ENCODE data around the gene ZNF205. TPM values are rescaled to one million over a fixed set of nuclear protein-coding genes. Genes with fewer than 3 reads are reported as not detected.

Gene ZNF205
- polyA plus RNA-seq, 3 donors, result 1.0 to 6.7 (median 1.3) TPM

DNA sequence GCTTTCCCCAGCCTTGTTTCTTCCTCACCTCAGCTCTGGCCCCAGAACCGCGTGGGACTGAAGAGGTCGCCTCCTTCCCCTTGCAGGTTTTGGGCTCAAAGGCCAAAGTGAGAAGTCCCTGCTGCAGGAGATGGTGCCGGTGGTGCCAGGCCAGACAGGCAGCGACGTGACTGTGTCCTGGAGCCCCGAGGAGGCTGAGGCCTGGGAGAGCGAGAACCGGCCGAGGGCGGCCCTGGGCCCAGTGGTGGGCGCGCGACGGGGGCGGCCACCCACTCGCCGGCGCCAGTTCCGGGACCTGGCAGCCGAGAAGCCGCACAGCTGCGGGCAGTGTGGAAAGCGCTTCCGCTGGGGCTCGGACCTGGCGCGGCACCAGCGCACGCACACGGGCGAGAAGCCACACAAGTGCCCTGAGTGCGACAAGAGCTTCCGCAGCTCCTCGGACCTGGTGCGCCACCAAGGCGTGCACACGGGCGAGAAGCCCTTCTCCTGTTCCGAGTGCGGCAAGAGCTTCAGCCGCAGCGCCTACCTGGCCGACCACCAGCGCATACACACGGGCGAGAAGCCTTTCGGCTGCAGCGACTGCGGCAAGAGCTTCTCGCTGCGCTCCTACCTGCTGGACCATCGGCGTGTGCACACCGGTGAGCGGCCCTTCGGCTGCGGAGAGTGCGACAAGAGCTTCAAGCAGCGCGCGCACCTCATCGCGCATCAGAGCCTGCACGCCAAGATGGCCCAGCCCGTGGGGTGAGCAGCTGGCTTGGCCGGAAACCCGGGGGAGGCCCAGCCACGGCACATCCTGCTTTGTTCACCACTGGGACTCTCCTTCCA is 28.4 kb downstream of the ZNF205 start:
- H3K27me3 ChIP-seq (ENCODE audit: control insufficient read depth in 2 of 2, insufficient read depth in 2 of 2, low read length in 2 of 2), result no peaks in the 10 kb centered on the region
- H4K20me1 ChIP-seq (ENCODE audit: insufficient read depth, low read length), result peaks cover 4% of the 10 kb centered on the region
- H3K4me1 Mint-ChIP-seq, result peaks cover 7% of the 10 kb centered on the region
- H3K36me3 Mint-ChIP-seq, result peaks cover 47 to 63% of the 10 kb centered on the region in 2 donors
- peaks cover 2 to 9% (median 9%) of the 10 kb centered on the region in 3 donors for H3K27me3 Mint-ChIP-seq (ENCODE audit: low read depth in 3 of 3)
- no peak overlapping the region for H3K27ac Mint-ChIP-seq
- no peaks in the 10 kb centered on the region for H3K9me3 Mint-ChIP-seq
- H3K36me3 ChIP-seq (replicated peaks in 1 of 2; ENCODE audit: control insufficient read depth in 1 of 2, insufficient read depth in 2 of 2, low read length in 2 of 2), result peaks cover 42 to 64% of the 10 kb centered on the region in 2 donors
- H3K9ac ChIP-seq (ENCODE audit: insufficient read depth, low read length, poor library complexity, severe bottlenecking), result no peak overlapping the region
- intact Hi-C loops (cut with micrococcal nuclease), result no loop called here
- H3K9me3 ChIP-seq (replicated peaks in 1 of 2; ENCODE audit: control insufficient read depth in 1 of 2, insufficient read depth in 1 of 2, low read length in 2 of 2), result no peaks in the 10 kb centered on the region
- TF ChIP-seq, protein P1, sequence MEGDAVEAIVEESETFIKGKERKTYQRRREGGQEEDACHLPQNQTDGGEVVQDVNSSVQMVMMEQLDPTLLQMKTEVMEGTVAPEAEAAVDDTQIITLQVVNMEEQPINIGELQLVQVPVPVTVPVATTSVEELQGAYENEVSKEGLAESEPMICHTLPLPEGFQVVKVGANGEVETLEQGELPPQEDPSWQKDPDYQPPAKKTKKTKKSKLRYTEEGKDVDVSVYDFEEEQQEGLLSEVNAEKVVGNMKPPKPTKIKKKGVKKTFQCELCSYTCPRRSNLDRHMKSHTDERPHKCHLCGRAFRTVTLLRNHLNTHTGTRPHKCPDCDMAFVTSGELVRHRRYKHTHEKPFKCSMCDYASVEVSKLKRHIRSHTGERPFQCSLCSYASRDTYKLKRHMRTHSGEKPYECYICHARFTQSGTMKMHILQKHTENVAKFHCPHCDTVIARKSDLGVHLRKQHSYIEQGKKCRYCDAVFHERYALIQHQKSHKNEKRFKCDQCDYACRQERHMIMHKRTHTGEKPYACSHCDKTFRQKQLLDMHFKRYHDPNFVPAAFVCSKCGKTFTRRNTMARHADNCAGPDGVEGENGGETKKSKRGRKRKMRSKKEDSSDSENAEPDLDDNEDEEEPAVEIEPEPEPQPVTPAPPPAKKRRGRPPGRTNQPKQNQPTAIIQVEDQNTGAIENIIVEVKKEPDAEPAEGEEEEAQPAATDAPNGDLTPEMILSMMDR (IDR thresholded peaks at IDR 0.05), result no peak
- no peak overlapping the region for H3K4me3 Mint-ChIP-seq
- H3K4me1 ChIP-seq (ENCODE audit: control insufficient read depth in 1 of 2, insufficient read depth in 2 of 2, low read length in 2 of 2), result peaks cover 4 to 5% of the 10 kb centered on the region in 2 donors
- H3K4me3 ChIP-seq (replicated peaks in 1 of 3; ENCODE audit: low read depth in 2 of 3, low read length in 3 of 3), result no peak overlapping the region
- no peak overlapping the region for H3K4me2 ChIP-seq (replicated peaks; ENCODE audit: extremely low read depth, low read length, poor library complexity, severe bottlenecking)
- no peak for DNase-seq
- WGBS (ENCODE audit: insufficient coverage), result 96% methylated on average over 68 of the region's 69 CpGs
- no peak overlapping the region for H2AFZ ChIP-seq (ENCODE audit: insufficient read depth, low read depth, low read length, poor library complexity, severe bottlenecking)
- no peak overlapping the region for H3K27ac ChIP-seq (ENCODE audit: low read depth in 1 of 2, low read length in 2 of 2)
- H3K79me2 ChIP-seq (ENCODE audit: insufficient read depth, low read length), result peaks cover 10% of the 10 kb centered on the region

DNA sequence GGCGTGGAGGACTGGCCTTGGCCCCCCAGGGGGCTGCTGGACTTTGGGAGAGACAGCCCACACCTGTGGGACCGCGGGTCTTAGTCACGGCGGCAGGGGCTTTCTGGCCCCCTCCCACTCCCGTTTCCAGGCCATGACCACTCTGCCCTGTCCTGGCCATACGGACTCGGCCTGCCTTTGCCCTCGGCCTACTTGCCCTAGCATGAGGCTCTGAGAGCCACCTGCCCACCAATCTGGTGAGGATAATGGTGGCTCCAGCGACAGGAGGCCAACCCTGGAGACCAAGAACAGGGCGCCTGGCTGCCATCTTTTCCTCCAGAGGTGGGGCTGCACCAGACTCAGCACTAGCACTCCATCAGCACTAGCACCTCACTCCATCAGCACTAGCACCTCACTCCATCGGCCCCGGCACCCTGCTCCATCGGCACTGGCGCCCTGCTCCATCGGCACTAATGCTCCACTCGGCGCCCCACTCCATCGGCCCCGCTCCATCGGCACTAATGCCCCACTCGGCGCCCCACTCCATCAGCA is 29.5 kb downstream of the ZNF205 start:
- H3K27ac ChIP-seq (ENCODE audit: low read depth in 1 of 2, low read length in 2 of 2), result no peak overlapping the region
- peaks cover 4% of the 10 kb centered on the region for H3K79me2 ChIP-seq (ENCODE audit: insufficient read depth, low read length)
- peaks cover 47 to 63% of the 10 kb centered on the region in 2 donors for H3K36me3 Mint-ChIP-seq
- no peak overlapping the region for H3K4me3 ChIP-seq (replicated peaks in 1 of 3; ENCODE audit: low read depth in 2 of 3, low read length in 3 of 3)
- H2AFZ ChIP-seq (ENCODE audit: insufficient read depth, low read depth, low read length, poor library complexity, severe bottlenecking), result no peak overlapping the region
- H3K36me3 ChIP-seq (replicated peaks in 1 of 2; ENCODE audit: control insufficient read depth in 1 of 2, insufficient read depth in 2 of 2, low read length in 2 of 2), result peaks cover 42 to 64% of the 10 kb centered on the region in 2 donors
- no peak overlapping the region for H3K9ac ChIP-seq (ENCODE audit: insufficient read depth, low read length, poor library complexity, severe bottlenecking)
- H3K4me2 ChIP-seq (replicated peaks; ENCODE audit: extremely low read depth, low read length, poor library complexity, severe bottlenecking), result no peak overlapping the region
- no peaks in the 10 kb centered on the region for H3K4me1 ChIP-seq (ENCODE audit: control insufficient read depth in 1 of 2, insufficient read depth in 2 of 2, low read length in 2 of 2)
- no peaks in the 10 kb centered on the region for H3K9me3 ChIP-seq (replicated peaks in 1 of 2; ENCODE audit: control insufficient read depth in 1 of 2, insufficient read depth in 1 of 2, low read length in 2 of 2)
- no peak overlapping the region for H3K4me3 Mint-ChIP-seq
- peaks cover 2 to 9% (median 8%) of the 10 kb centered on the region in 3 donors for H3K27me3 Mint-ChIP-seq (ENCODE audit: low read depth in 3 of 3)
- intact Hi-C loops (cut with micrococcal nuclease), result no loop called here
- peaks cover 1% of the 10 kb centered on the region for H3K4me1 Mint-ChIP-seq
- TF ChIP-seq, protein P1 (IDR thresholded peaks at IDR 0.05), result no peak
- peaks cover 4% of the 10 kb centered on the region for H4K20me1 ChIP-seq (ENCODE audit: insufficient read depth, low read length)
- WGBS (ENCODE audit: insufficient coverage), result 97% methylated on average over 19 of the region's 23 CpGs
- DNase-seq, result no peak
- no peak overlapping the region for H3K27ac Mint-ChIP-seq
- no peaks in the 10 kb centered on the region for H3K27me3 ChIP-seq (ENCODE audit: control insufficient read depth in 2 of 2, insufficient read depth in 2 of 2, low read length in 2 of 2)
- H3K9me3 Mint-ChIP-seq, result no peaks in the 10 kb centered on the region
